ENCODE measurements around the gene AQP1.

Gene AQP1

DNA sequence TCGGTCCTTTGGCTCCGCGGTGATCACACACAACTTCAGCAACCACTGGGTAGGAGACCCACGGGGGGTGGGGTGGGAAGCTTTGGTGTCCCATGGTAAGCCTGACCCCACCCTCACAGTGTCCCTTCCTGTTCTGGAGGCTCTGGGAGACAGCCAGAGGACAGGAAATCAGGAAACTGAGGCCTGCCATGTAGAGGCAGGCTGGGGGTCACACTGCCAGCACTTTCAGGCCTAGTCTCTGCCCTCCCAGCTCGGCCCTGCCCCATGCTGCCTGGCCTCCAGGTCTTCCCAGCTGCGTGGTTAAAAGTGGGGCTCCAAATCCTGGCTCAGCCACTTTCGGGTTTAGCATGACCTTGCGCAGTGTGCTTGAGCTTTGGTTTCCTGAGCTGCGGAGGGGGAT lies 10.9 kb downstream of the AQP1 start:
- DNase-seq: no peak

DNA sequence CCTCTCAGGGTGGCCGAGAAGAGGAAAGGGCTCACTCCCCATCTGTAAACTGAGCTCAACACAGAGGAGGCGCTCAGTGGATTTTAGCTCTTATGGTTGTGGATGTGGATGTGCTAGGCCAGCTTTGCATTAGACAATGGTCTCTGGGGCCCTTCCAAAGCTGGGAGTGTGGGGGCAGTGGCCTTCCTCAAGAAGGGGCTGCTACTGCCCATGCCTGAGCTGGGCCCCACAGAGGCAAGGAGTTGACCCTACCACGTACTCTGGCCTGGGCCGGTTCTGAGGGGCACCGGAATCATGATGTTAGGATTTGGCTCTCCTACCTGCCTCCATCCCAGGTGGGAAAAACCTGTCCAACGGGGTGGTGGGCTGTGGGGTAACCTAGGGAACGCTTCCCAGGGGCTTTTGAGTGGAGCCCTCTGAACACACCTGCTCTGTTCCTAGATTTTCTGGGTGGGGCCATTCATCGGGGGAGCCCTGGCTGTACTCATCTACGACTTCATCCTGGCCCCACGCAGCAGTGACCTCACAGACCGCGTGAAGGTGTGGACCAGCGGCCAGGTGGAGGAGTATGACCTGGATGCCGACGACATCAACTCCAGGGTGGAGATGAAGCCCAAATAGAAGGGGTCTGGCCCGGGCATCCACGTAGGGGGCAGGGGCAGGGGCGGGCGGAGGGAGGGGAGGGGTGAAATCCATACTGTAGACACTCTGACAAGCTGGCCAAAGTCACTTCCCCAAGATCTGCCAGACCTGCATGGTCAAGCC lies 11.5 kb downstream of the AQP1 start:
- no peak for DNase-seq

GRCh38 chr7:30923774-30924413 lies 12.2 kb downstream of the AQP1 start:
- DNase-seq: no peak

DNA sequence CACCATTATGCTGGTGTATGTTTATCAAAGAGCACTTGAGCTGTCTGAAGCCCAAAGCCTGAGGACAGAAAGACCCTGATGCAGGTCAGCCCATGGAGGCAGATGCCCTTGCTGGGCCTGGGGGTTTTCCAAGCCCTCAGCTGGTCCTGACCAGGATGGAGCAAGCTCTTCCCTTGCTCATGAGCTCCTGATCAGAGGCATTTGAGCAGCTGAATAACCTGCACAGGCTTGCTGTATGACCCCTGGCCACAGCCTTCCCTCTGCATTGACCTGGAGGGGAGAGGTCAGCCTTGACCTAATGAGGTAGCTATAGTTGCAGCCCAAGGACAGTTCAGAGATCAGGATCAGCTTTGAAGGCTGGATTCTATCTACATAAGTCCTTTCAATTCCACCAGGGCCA lies 13.0 kb downstream of the AQP1 start:
- no peak for DNase-seq

- no peak for DNase-seq
These were observed 13.5 kb downstream of the AQP1 start for GRCh38 chr7:30925117-30925516.

- DNase-seq: no peak
These were observed 14.3 kb downstream of the AQP1 start for GRCh38 chr7:30925913-30926312.

DNA sequence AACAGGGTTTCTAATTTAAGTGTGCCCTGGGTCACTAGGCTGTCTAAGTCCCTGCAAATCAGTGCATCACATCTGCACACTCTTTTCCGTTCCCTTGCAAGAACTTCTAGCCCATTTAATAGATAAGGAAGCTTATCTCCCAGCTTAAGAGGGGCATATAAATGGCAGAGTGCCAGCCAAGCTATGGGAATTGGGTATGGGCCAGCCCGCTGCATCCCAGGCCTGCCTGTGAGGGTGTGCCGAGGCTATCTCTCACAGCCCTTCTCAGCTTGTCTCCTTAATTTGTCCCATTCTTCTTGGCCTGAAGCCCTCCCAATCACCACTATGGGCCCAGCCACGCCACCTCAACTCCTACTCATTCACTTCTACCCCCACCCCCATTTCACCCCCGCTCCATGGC lies 14.7 kb downstream of the AQP1 start:
- no peak for DNase-seq

DNA sequence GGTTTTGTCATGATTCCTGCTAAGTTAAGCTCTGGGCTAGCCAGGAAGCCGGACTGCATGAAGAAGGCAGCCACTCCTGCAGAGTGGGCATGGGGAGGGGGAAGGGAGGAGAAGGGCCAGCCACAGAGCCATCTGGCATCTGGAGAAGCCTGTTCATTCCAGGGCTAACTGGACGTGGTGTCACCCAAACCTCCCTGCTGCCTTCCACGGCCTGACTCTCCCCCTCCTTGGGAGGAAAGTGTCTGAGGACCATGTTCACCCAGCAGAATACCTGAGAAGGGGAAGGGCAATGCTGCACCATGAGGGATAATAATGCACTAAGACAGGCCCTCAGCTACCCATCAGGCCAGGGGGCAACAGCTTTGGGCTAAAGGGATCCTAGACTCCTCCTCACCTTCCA lies 15.4 kb downstream of the AQP1 start:
- no peak for DNase-seq

DNA sequence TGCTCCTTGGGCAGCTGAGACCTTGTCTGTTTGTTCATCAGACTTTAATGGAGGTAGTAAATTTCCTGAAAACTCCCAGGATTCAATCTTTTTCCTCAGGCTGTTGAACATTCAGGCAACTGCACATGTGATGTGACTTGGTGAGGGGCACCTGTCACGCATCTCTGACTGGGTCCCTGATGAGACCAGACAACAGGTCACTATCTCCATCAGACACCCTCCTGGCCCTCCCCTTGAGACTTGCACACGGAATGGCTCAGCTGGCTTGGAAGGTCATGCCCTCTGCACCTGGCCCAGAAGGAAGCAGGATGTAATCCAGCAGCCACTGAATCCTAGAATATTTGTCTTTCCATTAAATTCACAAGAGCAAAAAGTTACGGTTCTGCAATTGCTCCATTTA lies 15.9 kb downstream of the AQP1 start:
- DNase-seq: no peak

- no peak for DNase-seq
These were observed 16.7 kb downstream of the AQP1 start for GRCh38 chr7:30928254-30928872.

- DNase-seq: no peak
These were observed 18.0 kb downstream of the AQP1 start for GRCh38 chr7:30929686-30930085.

DNA sequence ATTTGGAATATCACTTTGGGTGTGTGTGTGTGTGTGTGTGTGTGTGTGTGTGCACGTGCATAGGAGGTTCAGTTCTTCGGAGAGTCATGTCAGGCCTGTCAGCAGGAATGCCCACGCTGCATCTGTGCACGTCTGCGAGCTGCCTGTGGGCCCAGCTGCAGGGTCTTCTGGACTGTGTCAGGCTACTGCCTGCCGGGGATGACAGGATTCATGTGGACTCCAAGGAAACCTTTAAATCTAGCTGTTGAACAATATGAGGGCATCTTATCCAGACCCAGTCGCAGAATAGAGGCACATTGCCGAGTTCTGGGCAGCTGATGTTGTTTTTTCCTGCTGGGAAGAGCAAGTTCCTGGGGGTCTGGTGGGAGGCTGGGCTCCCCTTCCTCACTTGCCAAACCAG lies 19.0 kb downstream of the AQP1 start:
- DNase-seq: no peak

DNA sequence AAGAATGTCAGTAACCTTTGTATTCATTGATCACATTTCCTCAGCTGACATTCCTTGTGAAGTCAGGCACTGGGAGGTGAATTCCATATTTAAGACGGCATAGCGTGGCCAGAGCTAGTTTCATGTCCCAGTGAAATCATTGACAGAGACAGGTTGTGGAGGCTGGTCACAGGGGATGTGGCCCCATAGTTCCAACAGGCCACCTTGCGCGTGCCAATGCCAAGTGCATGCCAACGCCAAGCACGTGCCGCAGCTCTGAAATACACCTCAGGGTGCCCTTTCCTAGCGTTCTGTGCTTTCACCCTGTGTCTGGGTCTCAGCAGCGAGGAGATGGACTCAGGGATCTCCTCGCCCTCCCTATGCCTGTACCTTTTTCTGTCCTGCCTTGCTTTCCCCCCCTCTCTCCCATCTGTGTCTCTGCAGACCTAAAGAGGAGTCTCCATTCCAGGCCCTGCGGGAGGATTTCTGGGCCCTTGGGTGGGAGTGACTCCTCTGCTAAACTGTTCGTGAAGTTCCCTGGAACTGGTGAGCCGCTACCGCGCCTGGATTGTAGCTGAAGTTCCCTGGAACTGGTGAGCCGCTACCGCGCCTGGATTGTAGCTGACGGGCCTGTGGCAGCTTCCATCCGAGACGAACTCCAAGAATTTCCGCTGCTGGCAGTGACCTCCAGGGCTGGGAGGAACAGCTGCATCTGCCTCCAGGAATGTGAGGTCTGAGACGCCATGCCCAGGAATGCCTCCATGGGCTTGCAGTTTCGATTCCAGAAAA lies 19.7 kb downstream of the AQP1 start:
- no peak for DNase-seq

DNA sequence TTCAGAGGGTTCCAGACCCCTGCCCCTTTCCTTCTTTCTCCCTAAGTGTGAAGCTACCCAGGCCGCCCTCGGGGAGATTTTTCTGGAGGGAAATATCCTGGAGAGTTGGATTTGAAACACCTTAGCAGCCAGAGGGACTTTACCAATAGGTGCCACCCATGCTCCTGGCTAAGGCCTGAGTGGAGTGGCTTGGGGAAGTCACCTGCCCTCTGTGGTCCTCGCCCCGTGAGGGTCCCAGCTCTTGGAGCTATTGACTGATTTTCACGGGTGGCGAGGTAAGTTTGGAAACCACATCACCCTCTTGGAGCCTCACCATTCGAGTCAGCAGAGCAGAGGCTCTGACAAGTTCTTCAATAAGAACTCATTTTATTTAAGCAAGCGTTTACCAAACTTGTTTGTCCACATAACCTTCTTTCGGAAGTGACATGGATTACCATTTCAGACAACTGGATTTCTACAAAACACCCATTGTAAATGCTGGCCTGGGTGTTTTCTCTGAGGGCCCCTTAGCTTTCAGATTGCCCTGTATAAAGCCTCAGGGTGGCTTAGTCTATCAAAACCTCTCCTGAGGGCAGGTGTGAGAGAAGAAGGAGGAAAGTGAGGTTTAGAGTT lies 20.4 kb downstream of the AQP1 start:
- DNase-seq: no peak

GRCh38 chr7:30932562-30932961 lies 20.9 kb downstream of the AQP1 start:
- no peak for DNase-seq

GRCh38 chr7:30933124-30933974 lies 21.7 kb downstream of the AQP1 start:
- DNase-seq: no peak

GRCh38 chr7:30934225-30934624 lies 22.6 kb downstream of the AQP1 start:
- DNase-seq: no peak

- no peak for DNase-seq
These were observed 23.3 kb downstream of the AQP1 start for GRCh38 chr7:30934732-30935568.

GRCh38 chr7:30935569-30935877 lies 23.9 kb downstream of the AQP1 start:
- no peak for DNase-seq

- no peak for DNase-seq
These were observed 25.1 kb downstream of the AQP1 start for GRCh38 chr7:30936650-30937245.

DNA sequence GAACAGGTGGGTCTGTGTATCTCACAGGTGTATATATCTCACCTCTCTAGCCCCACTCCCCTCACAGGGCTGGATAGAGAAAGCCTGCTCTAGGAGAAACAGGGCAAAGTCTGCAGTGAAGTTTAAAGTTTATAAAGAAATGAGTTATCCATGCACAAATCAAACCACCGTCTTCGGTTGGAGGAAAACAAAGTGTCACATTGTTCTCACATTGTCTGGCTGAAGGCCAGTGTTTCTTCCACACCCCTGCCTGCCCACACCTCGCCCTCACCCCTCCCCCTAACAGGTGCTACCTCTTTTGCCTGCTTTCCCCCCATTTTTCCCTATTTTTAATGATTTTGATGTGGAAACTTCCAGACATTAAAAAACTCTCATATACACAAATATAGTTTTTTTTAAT lies 25.8 kb downstream of the AQP1 start:
- no peak for DNase-seq

Data from NCI-H510A treated with DMSO at 0.1 percent for 48 hours (cell line).